Endometrium (tissue), 2 donors: Measurements from ENCODE around the gene WDR7.

Experiments used
- FAIRE-seq: peaks from 2 replicates; lab custom pipeline; 2012; peaks lifted over from hg19 to GRCh38; lab: Jason Lieb, UNC
- donor health status: control.
- donor health status: control.

Gene WDR7

GRCh38 chr18:56890632-56891031 lies 239.5 kb downstream of the WDR7 start:
- FAIRE-seq = no peak

GRCh38 chr18:56891116-56891515 lies 240.0 kb downstream of the WDR7 start:
- no peak for FAIRE-seq

GRCh38 chr18:56891870-56892269 lies 240.7 kb downstream of the WDR7 start:
- FAIRE-seq = no peak

- no peak for FAIRE-seq
Observed at GRCh38 chr18:56897122-56897521, 246.0 kb downstream of the WDR7 start.

GRCh38 chr18:56899660-56900059 lies 248.5 kb downstream of the WDR7 start:
- no peak for FAIRE-seq

- no peak for FAIRE-seq
Observed at GRCh38 chr18:56900195-56901094, 249.3 kb downstream of the WDR7 start.

- FAIRE-seq = no peak
Observed at GRCh38 chr18:56901919-56902318, 250.8 kb downstream of the WDR7 start.

GRCh38 chr18:56902653-56903052 lies 251.5 kb downstream of the WDR7 start:
- FAIRE-seq = no peak

- no peak for FAIRE-seq
Observed at GRCh38 chr18:56903686-56904085, 252.5 kb downstream of the WDR7 start.

- FAIRE-seq = no peak
Observed at GRCh38 chr18:56907771-56908170, 256.6 kb downstream of the WDR7 start.

- FAIRE-seq = no peak
Observed at GRCh38 chr18:56910237-56910636, 259.1 kb downstream of the WDR7 start.

- FAIRE-seq = no peak
Observed at GRCh38 chr18:56910967-56911366, 259.8 kb downstream of the WDR7 start.

GRCh38 chr18:56913941-56914340 lies 262.8 kb downstream of the WDR7 start:
- no peak for FAIRE-seq

- no peak for FAIRE-seq
Observed at GRCh38 chr18:56919190-56919589, 268.0 kb downstream of the WDR7 start.

- FAIRE-seq = no peak
Observed at GRCh38 chr18:56921896-56922480, 270.8 kb downstream of the WDR7 start.

GRCh38 chr18:56926734-56927133 lies 275.6 kb downstream of the WDR7 start:
- no peak for FAIRE-seq

GRCh38 chr18:56927786-56928185 lies 276.6 kb downstream of the WDR7 start:
- no peak for FAIRE-seq

GRCh38 chr18:56929886-56930285 lies 278.7 kb downstream of the WDR7 start:
- no peak for FAIRE-seq

GRCh38 chr18:56933472-56933871 lies 282.3 kb downstream of the WDR7 start:
- no peak for FAIRE-seq

GRCh38 chr18:56934131-56934530 lies 283.0 kb downstream of the WDR7 start:
- no peak for FAIRE-seq

GRCh38 chr18:56934906-56935305 lies 283.7 kb downstream of the WDR7 start:
- FAIRE-seq = no peak

GRCh38 chr18:56935434-56936040 lies 284.4 kb downstream of the WDR7 start:
- no peak for FAIRE-seq

- no peak for FAIRE-seq
Observed at GRCh38 chr18:56936457-56936856, 285.3 kb downstream of the WDR7 start.
